SIG-M5 (cell line): ENCODE results near the gene TLCD4.
"Not testable (repeated sequence)": the region's sequence is repeated elsewhere in the genome, so short reads cannot be mapped to it uniquely, and the experiment has no call there.

ENCODE experiments used
- DNase-seq: peaks from one replicate; lab custom pipeline; 2025; lab: John Stamatoyannopoulos, UW

The TLCD4 gene

GRCh38 chr1:95117207-95118066 is at the start of gene TLCD4:
Gene TLCD4, plus strand, starts transcription at chr1:95117355. Its CDS starts 26,547 bp downstream, at chr1:95143902.
- DNase-seq = no peak

- DNase-seq = no peak
Measured at GRCh38 chr1:95067568-95067967, 49.6 kb upstream of the TLCD4 start.

GRCh38 chr1:95068956-95069709 is 48.0 kb upstream of the TLCD4 start:
- DNase-seq = no peak

GRCh38 chr1:95069710-95070093 is 47.5 kb upstream of the TLCD4 start:
- DNase-seq = no peak

GRCh38 chr1:95071539-95071938 is 45.6 kb upstream of the TLCD4 start:
- no peak for DNase-seq

- no peak for DNase-seq
Measured at GRCh38 chr1:95072117-95072516, 45.0 kb upstream of the TLCD4 start.

- DNase-seq = peak; percentile 54
Measured at GRCh38 chr1:95072532-95073419, 44.4 kb upstream of the TLCD4 start, which contains the start of gene ALG14. Gene ALG14, minus strand, starts transcription at chr1:95072951. Its CDS starts 53 bp downstream, at chr1:95072898.

GRCh38 chr1:95073446-95073845 is 43.7 kb upstream of the TLCD4 start:
- DNase-seq = no peak

- DNase-seq = no peak
Measured at GRCh38 chr1:95076034-95076433, 41.1 kb upstream of the TLCD4 start.

- DNase-seq = no peak
Measured at GRCh38 chr1:95080446-95080845, 36.7 kb upstream of the TLCD4 start.

GRCh38 chr1:95080879-95081278 is 36.3 kb upstream of the TLCD4 start:
- DNase-seq = no peak

- DNase-seq = no peak
Measured at GRCh38 chr1:95084317-95085176, 32.6 kb upstream of the TLCD4 start.

GRCh38 chr1:95085376-95085775 is 31.8 kb upstream of the TLCD4 start:
- DNase-seq = no peak

GRCh38 chr1:95086949-95087533 is 30.1 kb upstream of the TLCD4 start:
- DNase-seq = no peak

GRCh38 chr1:95088303-95088702 is 28.9 kb upstream of the TLCD4 start:
- no peak for DNase-seq

- no peak for DNase-seq
Measured at GRCh38 chr1:95089650-95090287, 27.4 kb upstream of the TLCD4 start.

- not testable (repeated sequence) for DNase-seq
Measured at GRCh38 chr1:95091290-95091689, 25.9 kb upstream of the TLCD4 start.

- not testable (repeated sequence) for DNase-seq
Measured at GRCh38 chr1:95092891-95093290, 24.3 kb upstream of the TLCD4 start.

- no peak for DNase-seq
Measured at GRCh38 chr1:95093296-95093695, 23.9 kb upstream of the TLCD4 start.

- no peak for DNase-seq
Measured at GRCh38 chr1:95094923-95095322, 22.2 kb upstream of the TLCD4 start.
